ENCODE data around the gene MUCL3.
"Not testable (repeated sequence)": the region's sequence is repeated elsewhere in the genome, so short reads cannot be mapped to it uniquely, and the experiment has no call there.

MUCL3 gene

GRCh38 chr6:30990422-30991086 is 49.8 kb downstream of the MUCL3 start:
- no peak for DNase-seq (ENCODE audit: low spot score)
- TF ChIP-seq, protein P1, sequence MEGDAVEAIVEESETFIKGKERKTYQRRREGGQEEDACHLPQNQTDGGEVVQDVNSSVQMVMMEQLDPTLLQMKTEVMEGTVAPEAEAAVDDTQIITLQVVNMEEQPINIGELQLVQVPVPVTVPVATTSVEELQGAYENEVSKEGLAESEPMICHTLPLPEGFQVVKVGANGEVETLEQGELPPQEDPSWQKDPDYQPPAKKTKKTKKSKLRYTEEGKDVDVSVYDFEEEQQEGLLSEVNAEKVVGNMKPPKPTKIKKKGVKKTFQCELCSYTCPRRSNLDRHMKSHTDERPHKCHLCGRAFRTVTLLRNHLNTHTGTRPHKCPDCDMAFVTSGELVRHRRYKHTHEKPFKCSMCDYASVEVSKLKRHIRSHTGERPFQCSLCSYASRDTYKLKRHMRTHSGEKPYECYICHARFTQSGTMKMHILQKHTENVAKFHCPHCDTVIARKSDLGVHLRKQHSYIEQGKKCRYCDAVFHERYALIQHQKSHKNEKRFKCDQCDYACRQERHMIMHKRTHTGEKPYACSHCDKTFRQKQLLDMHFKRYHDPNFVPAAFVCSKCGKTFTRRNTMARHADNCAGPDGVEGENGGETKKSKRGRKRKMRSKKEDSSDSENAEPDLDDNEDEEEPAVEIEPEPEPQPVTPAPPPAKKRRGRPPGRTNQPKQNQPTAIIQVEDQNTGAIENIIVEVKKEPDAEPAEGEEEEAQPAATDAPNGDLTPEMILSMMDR (IDR thresholded peaks at IDR 0.05; ENCODE audit: extremely low read depth, missing control alignments): no peak

- TF ChIP-seq, protein P1 (IDR thresholded peaks at IDR 0.05; ENCODE audit: extremely low read depth, missing control alignments): no peak
- no peak for DNase-seq (ENCODE audit: low spot score)
These were observed 51.1 kb downstream of the MUCL3 start for GRCh38 chr6:30991891-30992290.

DNA sequence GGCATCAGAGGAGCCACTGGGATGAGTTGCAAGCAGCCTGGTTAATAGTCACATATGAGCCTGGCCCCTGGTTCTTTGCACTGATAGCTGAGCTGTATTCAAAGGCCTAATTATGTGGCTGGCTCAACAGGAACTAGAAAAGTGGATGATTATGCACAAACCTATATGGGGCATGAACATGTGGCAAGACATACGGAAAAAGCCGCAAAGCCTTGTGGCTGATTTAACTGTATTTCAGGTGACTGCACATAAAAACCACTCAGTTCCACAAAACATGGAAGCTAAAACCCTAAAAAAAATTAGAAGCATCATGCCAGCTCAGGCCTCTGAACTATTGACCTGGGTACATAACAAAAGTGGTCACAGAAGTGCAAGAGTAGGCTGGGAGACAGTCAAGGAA is 56.5 kb downstream of the MUCL3 start:
- TF ChIP-seq, protein P1 (IDR thresholded peaks at IDR 0.05; ENCODE audit: extremely low read depth, missing control alignments): no peak
- DNase-seq (ENCODE audit: low spot score): no peak

DNA sequence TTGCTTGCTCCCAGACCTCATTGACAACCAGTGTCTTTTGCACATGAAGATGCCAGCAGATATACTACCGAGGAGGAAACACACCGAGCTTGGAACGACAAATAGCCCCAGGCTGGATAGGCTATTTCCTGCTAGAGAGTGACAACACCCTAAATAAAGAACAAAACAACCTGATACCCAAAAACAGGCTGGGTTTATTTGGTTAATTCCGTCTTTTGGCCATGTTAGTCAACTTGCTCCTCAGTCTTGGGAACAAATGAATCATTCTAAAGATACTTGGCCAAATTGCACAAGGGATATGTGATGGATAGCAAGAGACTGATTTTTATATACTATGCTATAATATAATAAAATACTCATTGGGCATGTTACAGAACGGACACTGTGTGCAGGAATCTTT is 58.0 kb downstream of the MUCL3 start:
- DNase-seq (ENCODE audit: low spot score): no peak
- TF ChIP-seq, protein P1 (IDR thresholded peaks at IDR 0.05; ENCODE audit: extremely low read depth, missing control alignments): no peak

GRCh38 chr6:31000067-31000860 is 59.5 kb downstream of the MUCL3 start:
- not testable (repeated sequence) for DNase-seq (ENCODE audit: low spot score)

GRCh38 chr6:31001281-31001888 is 60.6 kb downstream of the MUCL3 start:
- no peak for DNase-seq (ENCODE audit: low spot score)
- TF ChIP-seq, protein P1 (IDR thresholded peaks at IDR 0.05; ENCODE audit: extremely low read depth, missing control alignments): no peak

- DNase-seq (ENCODE audit: low spot score): no peak
- TF ChIP-seq, protein P1 (IDR thresholded peaks at IDR 0.05; ENCODE audit: extremely low read depth, missing control alignments): no peak
These were observed 61.7 kb downstream of the MUCL3 start for GRCh38 chr6:31002471-31002870.

Measured in GM20000 (cell line).